Measurements from ENCODE around the gene CPEB4. TPM values are rescaled to one million over a fixed set of nuclear protein-coding genes. Genes with fewer than 3 reads are reported as not detected.

The CPEB4 gene
- total and polyA plus RNA-seq, 2 experiments from 2014 or later: 5.9 to 10.2 TPM

DNA sequence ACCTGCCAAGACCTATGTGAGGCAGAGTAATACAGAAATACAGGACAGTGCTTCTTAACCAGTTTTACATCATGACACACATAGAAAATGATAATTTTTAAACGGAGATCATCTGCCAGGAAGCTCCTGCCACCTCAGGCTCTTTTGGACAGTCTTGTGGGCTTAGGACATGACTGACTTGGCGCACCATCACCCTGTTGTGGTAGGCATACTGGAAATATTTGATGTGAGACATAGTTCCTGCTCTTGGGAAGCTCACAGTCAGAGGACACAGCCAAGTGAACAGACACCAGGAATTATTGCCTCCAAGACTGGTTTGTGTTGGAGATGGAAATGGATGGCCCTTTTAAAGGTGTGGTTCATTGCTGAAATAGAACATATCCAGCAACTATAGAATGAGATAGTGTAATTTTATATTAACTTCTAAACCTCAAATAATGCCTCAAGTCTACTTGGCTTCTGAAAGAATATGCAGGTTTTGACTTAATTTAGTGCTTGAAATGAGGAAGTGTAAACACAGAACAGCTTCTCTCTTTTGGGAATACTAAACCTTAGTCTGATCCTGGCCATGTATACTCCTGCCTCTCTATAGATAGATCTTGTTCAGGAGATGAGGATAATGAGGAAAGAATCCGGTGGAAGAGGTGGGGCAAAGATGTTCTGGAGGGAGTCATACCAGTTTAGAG is 19.7 kb downstream of the CPEB4 start:
- Histone ChIP-seq H3K36me3 (ENCODE audit: insufficient read depth) (no peaks in the 10 kb centered on the region), H3K79me2 (replicated peaks; ENCODE audit: insufficient read depth) (no peaks in the 10 kb centered on the region; the same call in 1 of the 2 replicates), H2AFZ (no peak overlapping the region), H3K9me2 (ENCODE audit: insufficient read depth) (no peaks in the 10 kb centered on the region), H3K27ac (ENCODE audit: low read depth) (no peak overlapping the region), H3K4me3 (no peak overlapping the region), H4K20me1 (replicated peaks; ENCODE audit: insufficient read depth) (no peaks in the 10 kb centered on the region), H3K4me2 (no peak overlapping the region), H3F3A (replicated peaks; ENCODE audit: low read depth) (no peaks in the 10 kb centered on the region), H3K27me3 (ENCODE audit: insufficient read depth) (no peaks in the 10 kb centered on the region), H3K4me1 (ENCODE audit: insufficient read depth) (peaks cover 31% of the 10 kb centered on the region)
- Mint-ChIP-seq H3K27ac (peak overlapping the region; percentile 65; the same call in 1 of the 2 replicates), H3K4me3 (no peak overlapping the region), H3K4me1 (peaks cover 43% of the 10 kb centered on the region), H3K36me3 (ENCODE audit: low read depth) (peaks cover 7% of the 10 kb centered on the region; the same call in 1 of the 3 replicates), H3K9me3 (no peaks in the 10 kb centered on the region), H3K27me3 (ENCODE audit: insufficient read depth, low read depth, poor library complexity) (peaks cover 3% of the 10 kb centered on the region)
- DNase-seq (ENCODE audit: low spot score) (no peak), ATAC-seq (no peak)
- TF ChIP-seq, protein P1, sequence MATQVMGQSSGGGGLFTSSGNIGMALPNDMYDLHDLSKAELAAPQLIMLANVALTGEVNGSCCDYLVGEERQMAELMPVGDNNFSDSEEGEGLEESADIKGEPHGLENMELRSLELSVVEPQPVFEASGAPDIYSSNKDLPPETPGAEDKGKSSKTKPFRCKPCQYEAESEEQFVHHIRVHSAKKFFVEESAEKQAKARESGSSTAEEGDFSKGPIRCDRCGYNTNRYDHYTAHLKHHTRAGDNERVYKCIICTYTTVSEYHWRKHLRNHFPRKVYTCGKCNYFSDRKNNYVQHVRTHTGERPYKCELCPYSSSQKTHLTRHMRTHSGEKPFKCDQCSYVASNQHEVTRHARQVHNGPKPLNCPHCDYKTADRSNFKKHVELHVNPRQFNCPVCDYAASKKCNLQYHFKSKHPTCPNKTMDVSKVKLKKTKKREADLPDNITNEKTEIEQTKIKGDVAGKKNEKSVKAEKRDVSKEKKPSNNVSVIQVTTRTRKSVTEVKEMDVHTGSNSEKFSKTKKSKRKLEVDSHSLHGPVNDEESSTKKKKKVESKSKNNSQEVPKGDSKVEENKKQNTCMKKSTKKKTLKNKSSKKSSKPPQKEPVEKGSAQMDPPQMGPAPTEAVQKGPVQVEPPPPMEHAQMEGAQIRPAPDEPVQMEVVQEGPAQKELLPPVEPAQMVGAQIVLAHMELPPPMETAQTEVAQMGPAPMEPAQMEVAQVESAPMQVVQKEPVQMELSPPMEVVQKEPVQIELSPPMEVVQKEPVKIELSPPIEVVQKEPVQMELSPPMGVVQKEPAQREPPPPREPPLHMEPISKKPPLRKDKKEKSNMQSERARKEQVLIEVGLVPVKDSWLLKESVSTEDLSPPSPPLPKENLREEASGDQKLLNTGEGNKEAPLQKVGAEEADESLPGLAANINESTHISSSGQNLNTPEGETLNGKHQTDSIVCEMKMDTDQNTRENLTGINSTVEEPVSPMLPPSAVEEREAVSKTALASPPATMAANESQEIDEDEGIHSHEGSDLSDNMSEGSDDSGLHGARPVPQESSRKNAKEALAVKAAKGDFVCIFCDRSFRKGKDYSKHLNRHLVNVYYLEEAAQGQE (IDR thresholded peaks at IDR 0.05; ENCODE audit: unreplicated experiment): no peak
- TF ChIP-seq JUNB (IDR thresholded peaks at IDR 0.05; ENCODE audit: unreplicated experiment): no peak
- no peak for TF ChIP-seq EZH2 (IDR thresholded peaks at IDR 0.05; ENCODE audit: low read depth, unreplicated experiment)
- TF ChIP-seq, protein P2, sequence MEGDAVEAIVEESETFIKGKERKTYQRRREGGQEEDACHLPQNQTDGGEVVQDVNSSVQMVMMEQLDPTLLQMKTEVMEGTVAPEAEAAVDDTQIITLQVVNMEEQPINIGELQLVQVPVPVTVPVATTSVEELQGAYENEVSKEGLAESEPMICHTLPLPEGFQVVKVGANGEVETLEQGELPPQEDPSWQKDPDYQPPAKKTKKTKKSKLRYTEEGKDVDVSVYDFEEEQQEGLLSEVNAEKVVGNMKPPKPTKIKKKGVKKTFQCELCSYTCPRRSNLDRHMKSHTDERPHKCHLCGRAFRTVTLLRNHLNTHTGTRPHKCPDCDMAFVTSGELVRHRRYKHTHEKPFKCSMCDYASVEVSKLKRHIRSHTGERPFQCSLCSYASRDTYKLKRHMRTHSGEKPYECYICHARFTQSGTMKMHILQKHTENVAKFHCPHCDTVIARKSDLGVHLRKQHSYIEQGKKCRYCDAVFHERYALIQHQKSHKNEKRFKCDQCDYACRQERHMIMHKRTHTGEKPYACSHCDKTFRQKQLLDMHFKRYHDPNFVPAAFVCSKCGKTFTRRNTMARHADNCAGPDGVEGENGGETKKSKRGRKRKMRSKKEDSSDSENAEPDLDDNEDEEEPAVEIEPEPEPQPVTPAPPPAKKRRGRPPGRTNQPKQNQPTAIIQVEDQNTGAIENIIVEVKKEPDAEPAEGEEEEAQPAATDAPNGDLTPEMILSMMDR (conservative IDR thresholded peaks at IDR 0.05; ENCODE audit: low read depth in 2 of 2): no peak
- TF ChIP-seq POLR2AphosphoS5 (IDR thresholded peaks at IDR 0.05; ENCODE audit: low read depth): no peak
- TF ChIP-seq ZNF114 (CRISPR knock-in tag; IDR thresholded peaks at IDR 0.05): no peak
- no peak for TF ChIP-seq EZH2phosphoT487 (IDR thresholded peaks at IDR 0.05; ENCODE audit: unreplicated experiment)
- no peak for TF ChIP-seq STAT1 (IDR thresholded peaks at IDR 0.05; ENCODE audit: unreplicated experiment)
- TF ChIP-seq ZNF331 (CRISPR knock-in tag; IDR thresholded peaks at IDR 0.05; ENCODE audit: low read depth): no peak
- no peak for TF ChIP-seq NANOG (IDR thresholded peaks at IDR 0.05; ENCODE audit: borderline replicate concordance)
- TF ChIP-seq, protein P3, sequence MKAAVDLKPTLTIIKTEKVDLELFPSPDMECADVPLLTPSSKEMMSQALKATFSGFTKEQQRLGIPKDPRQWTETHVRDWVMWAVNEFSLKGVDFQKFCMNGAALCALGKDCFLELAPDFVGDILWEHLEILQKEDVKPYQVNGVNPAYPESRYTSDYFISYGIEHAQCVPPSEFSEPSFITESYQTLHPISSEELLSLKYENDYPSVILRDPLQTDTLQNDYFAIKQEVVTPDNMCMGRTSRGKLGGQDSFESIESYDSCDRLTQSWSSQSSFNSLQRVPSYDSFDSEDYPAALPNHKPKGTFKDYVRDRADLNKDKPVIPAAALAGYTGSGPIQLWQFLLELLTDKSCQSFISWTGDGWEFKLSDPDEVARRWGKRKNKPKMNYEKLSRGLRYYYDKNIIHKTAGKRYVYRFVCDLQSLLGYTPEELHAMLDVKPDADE (IDR thresholded peaks at IDR 0.05): no peak
- TF ChIP-seq CREB1 (CRISPR knock-in tag; IDR thresholded peaks at IDR 0.05; ENCODE audit: low read depth): no peak
- TF ChIP-seq, protein P4, sequence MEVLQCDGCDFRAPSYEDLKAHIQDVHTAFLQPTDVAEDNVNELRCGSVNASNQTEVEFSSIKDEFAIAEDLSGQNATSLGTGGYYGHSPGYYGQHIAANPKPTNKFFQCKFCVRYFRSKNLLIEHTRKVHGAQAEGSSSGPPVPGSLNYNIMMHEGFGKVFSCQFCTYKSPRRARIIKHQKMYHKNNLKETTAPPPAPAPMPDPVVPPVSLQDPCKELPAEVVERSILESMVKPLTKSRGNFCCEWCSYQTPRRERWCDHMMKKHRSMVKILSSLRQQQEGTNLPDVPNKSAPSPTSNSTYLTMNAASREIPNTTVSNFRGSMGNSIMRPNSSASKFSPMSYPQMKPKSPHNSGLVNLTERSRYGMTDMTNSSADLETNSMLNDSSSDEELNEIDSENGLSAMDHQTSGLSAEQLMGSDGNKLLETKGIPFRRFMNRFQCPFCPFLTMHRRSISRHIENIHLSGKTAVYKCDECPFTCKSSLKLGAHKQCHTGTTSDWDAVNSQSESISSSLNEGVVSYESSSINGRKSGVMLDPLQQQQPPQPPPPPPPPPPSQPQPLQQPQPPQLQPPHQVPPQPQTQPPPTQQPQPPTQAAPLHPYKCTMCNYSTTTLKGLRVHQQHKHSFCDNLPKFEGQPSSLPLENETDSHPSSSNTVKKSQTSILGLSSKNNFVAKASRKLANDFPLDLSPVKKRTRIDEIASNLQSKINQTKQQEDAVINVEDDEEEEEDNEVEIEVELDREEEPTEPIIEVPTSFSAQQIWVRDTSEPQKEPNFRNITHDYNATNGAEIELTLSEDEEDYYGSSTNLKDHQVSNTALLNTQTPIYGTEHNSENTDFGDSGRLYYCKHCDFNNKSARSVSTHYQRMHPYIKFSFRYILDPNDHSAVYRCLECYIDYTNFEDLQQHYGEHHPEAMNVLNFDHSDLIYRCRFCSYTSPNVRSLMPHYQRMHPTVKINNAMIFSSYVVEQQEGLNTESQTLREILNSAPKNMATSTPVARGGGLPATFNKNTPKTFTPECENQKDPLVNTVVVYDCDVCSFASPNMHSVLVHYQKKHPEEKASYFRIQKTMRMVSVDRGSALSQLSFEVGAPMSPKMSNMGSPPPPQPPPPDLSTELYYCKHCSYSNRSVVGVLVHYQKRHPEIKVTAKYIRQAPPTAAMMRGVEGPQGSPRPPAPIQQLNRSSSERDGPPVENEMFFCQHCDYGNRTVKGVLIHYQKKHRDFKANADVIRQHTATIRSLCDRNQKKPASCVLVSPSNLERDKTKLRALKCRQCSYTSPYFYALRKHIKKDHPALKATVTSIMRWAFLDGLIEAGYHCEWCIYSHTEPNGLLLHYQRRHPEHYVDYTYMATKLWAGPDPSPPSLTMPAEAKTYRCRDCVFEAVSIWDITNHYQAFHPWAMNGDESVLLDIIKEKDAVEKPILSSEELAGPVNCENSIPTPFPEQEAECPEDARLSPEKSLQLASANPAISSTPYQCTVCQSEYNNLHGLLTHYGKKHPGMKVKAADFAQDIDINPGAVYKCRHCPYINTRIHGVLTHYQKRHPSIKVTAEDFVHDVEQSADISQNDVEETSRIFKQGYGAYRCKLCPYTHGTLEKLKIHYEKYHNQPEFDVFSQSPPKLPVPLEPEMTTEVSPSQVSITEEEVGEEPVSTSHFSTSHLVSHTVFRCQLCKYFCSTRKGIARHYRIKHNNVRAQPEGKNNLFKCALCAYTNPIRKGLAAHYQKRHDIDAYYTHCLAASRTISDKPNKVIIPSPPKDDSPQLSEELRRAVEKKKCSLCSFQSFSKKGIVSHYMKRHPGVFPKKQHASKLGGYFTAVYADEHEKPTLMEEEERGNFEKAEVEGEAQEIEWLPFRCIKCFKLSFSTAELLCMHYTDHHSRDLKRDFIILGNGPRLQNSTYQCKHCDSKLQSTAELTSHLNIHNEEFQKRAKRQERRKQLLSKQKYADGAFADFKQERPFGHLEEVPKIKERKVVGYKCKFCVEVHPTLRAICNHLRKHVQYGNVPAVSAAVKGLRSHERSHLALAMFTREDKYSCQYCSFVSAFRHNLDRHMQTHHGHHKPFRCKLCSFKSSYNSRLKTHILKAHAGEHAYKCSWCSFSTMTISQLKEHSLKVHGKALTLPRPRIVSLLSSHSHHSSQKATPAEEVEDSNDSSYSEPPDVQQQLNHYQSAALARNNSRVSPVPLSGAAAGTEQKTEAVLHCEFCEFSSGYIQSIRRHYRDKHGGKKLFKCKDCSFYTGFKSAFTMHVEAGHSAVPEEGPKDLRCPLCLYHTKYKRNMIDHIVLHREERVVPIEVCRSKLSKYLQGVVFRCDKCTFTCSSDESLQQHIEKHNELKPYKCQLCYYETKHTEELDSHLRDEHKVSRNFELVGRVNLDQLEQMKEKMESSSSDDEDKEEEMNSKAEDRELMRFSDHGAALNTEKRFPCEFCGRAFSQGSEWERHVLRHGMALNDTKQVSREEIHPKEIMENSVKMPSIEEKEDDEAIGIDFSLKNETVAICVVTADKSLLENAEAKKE (CRISPR knock-in tag; IDR thresholded peaks at IDR 0.05): no peak
